ENCODE measurements around the gene OR10A6.
A peak's percentile ranks its signal among the peaks of the same experiment; 100 is the strongest.

Gene OR10A6

DNA sequence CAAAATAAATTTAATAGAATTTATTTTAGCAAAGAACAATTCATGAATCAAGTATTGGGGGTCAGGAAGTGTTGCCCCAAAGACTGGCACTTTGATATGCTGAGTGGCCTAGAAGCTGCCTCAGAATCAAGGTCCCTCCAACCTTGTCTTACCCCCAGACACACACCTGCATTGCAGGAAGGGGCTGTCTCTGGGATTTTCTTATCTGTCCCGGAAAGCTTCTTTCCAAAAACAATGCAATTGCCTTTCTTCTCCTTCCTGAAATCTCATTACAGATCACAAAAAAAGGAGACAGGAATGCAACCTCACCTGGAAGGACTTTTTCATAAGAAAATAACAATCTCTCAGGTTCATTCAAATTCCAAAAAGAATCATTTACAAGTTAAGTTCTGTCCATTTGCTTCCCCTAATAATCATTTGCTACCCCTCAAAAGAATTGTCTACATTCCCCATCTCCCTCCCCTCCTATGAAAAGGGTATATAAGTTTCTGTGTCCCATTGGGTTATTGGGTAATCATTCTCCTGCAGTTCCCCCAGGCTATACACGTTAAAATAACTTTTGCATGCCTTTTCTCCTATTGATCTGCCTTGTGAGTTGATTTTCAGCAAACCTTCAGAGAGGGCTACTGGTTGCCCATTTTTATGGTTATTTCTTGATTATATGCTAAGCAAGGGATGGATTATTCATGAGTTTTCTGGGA is 21.3 kb downstream of the OR10A6 start:
- no peak for DNase-seq (ENCODE audit: low read depth)

DNA sequence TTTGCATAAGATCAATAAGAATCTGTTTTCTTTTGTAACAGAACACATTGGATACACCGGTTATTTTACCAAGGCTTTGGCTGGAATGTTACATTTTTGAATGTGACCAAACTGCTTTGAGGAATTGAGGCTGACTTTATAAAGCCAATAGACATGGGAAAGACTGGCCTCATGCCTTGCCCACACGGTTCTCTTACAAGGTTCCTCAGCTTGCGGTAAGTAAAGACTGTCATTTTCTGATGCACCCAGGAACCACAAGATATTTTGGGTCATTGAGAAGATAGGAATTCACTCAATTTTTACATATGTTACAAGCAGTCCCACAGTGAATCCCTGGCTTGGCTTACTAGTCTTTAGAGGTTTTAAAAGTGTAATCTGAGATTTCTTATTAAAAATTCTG is 23.9 kb downstream of the OR10A6 start:
- no peak for DNase-seq (ENCODE audit: low read depth)

DNA sequence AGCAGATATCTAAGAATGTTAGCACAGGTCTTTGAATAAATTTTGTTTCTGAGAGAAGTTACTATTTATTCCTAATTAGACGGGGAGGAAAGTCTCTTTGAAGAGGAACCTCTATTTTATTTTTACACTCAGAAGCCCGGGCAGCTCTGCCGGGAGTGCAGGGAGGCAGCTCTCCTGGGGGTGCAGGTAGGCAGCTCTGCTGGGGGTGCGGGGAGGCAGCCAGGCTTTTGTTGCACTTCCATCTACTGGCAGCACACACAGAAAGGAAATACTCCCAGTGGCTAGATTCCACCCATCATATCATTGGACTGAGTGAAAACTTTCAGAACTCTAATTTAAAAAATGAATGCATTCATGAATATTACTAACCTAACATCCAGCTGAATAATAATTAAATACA is 24.6 kb downstream of the OR10A6 start:
- DNase-seq (ENCODE audit: low read depth) = no peak

DNA sequence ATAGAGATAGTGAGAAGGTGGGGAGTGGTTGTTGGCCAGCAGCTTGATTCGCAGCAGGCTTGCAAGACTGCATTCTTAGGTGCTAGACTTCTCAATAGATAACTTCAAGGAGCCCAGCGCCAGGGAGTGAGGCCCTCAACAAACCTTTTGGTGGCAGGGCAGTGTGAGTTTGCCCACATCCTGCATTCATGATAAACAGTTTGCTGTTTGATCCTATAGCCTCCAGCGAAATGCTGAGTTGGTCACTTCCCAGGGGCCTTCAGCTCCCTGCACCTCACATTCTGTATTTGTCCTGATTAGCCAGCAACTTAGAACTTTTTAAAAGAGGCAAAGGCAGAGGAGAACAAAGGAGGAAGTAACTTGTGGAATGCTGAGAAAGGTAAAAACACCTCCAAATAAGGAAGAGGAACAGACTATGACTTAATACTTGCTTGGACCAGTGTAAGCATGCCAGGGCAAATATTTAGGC is 25.1 kb downstream of the OR10A6 start:
- no peak for DNase-seq (ENCODE audit: low read depth)

DNA sequence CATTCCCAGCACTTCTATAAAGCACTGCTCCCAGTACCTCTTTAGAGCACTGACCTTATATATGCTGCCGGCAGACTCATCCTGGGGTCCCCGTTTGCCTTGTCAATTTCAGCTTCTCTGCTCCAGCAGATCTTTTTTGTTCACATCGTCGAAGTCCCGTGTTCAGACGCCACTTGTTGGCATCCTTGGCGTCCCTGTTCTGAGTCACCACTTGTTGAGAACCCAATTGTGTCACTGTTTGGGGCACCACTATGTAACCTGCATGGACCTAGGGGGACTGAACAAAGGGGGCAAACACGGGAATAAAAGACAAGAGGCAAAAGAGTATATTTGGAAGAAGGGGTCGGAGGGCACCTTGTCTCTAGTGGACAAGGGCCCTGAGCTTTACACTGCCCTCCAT is 25.5 kb downstream of the OR10A6 start:
- no peak for DNase-seq (ENCODE audit: low read depth)

DNA sequence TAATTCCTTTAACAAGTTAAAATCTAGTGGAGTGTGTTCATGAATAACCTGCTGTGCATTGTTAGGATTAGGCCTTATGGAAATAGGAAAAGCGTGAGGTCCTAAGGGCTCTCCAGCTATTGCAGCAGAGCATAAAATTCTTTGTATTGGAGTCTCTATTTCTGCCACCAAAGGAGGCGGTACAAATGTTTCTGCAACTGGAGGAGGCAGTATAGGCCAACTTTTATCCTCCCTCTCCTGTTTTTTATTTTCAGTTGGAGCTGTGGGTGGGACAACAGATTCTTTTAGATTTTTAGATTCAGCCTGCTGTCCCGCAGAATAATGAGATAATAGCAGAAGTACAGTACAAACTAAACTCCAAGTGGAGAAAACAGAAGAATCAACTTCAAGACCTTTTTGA is 26.2 kb downstream of the OR10A6 start:
- DNase-seq (ENCODE audit: low read depth) = no peak

DNA sequence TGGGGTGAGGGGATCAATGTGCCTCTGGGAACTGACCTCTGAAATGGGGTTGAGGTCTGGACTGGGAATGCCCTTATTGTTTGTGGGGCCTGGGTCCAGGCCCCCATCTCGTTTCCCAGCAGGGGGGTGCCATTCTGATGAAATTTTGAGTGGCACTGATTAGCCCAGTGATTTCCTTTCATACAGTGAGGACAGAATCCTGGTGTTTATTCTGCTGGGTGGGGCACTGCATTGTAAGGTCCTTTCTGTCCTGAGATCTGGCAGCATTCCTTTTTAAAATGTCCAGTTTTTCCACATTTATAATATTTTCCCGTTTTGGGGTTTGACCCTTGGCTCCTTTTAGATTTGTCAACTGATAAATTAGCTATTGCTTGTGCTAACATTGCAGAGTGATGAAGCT is 27.1 kb downstream of the OR10A6 start:
- DNase-seq (ENCODE audit: low read depth) = no peak

DNA sequence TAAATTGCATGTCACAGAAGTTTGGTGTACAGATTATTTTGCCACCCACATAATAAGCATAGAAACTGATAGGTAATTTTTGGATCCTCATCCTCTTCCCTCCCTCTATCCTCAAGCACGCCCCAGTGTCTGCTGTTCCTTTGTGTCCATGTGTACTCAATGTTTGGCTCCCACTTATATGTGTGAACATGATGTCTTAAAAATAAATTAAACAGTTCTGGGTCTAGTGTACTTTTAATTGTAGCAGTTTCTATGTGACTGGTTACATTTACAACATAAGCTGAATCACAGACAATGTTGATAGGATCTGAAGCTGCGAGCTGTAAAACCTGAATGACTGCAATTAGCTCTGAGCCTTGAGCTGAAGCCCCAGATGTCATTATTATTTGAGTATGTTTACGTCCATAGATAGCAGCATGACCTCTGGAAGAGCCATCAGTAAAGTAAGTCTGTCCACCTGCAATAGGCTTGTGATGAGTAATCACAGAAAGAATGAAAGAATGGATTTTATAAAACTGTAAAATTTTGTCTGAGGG is 29.7 kb downstream of the OR10A6 start:
- no peak for DNase-seq (ENCODE audit: low read depth)

DNA sequence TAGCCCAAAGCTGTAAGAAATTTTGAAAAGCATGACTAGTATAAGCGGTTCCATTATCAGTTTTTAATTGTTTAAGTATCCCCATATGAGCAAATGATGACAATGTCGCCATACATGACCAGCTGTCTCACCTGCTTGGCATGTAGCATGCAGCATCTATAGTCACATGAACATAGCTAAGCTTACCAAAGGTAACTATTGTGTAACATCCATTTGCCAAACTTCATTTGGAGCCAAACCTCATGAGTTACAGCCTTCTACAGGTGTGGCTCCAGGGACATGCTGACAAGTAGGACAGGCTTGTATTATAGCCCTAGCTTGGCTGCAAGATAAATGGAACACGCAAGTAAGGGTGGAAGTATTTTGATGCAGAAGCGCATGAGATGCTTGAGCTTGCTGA is 30.4 kb downstream of the OR10A6 start:
- no peak for DNase-seq (ENCODE audit: low read depth)

DNA sequence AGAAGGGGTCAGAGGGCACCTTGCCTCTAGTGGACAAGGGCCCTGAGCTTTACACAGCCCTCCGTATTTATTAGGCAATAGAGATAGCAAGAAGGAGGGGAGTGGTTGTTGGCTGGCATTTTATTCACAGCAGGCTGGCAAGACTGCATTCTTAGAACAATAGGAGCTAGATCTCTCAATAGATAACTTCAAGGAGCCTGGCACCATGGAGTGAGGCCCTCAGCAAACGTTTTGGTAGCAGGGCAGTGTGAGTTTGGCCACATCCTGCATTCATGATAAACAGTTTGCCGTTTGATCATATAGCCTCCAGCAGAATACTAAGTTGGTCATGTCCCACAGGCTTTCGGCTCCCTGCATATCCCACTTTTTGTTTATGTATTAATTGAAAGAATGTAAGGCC is 31.6 kb downstream of the OR10A6 start:
- DNase-seq (ENCODE audit: low read depth) = no peak

DNA sequence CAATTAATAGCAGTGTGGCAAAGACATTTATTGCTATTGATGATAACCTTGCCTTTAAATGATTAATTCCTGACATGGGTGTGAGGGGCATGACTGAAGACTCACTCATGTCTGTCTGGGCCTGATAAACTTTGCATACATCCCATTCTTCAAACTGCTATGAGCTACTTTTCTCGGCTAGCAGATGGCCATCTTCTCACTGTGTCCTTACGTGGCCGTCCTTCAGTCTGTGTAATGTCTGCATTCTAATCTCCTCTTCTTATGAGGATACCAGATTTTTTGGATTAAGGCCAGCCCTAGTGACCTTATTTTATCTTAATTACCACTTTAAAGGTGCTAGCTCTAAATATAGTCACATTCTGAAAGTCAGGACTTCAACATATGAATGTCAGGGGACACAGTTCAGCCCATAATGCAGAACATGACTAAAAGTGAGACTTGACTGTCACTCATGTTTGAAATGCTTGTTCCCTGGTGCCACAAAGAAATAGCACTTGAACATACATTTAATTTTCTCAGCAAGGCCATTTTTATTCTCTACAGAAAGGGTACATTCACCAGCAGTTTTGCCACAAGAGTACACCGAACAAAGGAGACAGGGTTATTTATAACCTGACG is 32.3 kb downstream of the OR10A6 start:
- no peak for DNase-seq (ENCODE audit: low read depth)

DNA sequence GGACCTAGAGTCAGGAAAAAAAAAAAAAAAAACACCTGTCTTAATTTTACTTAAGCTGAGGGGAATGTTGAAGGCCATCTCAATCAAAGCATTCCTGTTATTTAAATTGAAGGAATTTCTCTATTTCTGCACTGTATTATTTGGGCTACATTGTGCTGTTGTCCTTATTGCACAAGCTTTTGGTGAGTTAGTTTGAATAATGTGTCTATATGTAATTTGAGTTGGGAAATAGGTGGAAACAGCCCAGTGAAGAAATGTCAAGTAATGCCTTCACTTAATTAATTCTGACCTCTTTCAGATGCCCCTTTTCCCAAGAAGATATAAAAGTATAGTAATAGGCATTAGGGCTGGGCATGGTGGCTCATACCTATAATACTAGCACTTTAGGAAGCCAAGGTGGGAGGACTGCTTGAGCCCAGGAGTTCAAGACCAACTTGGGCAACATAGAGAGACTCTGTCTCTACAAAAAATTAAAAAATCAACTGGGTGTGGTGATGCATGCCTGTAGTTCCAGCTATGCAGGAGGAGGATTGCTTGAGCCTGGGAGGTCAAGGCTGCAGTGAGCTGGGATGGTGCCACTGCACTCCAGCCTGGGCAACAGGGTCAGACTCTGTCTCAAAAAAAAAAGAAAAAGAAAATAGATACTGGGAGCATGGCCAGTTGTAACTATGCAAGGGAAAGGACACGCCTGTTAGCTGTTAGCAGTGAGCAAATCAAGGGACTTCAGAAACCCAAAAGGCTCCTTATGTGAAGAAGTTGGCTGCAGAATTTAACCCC is 34.9 kb downstream of the OR10A6 start:
- no peak for DNase-seq (ENCODE audit: low read depth)

DNA sequence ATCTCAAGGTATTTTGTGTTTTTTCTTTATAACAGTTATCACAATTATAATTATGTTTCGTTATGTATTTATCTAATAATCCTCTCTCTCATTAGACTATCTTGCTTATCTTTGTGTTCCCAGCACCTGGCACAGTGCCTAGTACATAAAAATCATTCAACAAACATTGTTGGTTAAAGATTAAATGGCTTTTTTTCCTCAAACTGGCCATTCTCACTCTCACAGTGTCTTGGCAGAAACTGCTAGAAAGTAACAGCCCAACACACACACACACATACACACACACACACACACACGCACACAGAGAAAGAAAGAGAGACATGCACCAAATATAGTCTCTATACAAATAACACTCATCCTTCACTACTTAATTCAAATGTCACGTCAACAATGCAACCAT is 36.8 kb downstream of the OR10A6 start:
- no peak for DNase-seq (ENCODE audit: low read depth)

DNA sequence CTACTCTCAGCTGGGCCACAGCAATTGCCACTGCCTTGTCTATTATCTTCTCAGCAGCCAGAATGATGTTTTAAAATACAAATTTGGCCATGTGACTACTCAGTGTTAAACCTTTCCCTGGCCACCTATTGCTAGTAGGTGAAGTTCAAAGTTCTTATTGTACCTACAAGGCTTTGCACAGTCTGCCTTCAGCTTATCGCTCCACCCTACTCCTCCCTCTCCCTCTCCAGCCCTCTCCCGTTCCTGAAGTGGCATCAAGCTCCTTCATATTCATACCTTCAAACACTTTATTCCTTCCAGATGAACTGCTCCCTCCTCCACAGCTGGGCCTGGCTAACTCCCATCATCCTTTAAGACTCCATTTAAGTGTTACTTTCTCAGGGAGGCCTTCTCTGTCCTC is 37.3 kb downstream of the OR10A6 start:
- DNase-seq (ENCODE audit: low read depth) = no peak

DNA sequence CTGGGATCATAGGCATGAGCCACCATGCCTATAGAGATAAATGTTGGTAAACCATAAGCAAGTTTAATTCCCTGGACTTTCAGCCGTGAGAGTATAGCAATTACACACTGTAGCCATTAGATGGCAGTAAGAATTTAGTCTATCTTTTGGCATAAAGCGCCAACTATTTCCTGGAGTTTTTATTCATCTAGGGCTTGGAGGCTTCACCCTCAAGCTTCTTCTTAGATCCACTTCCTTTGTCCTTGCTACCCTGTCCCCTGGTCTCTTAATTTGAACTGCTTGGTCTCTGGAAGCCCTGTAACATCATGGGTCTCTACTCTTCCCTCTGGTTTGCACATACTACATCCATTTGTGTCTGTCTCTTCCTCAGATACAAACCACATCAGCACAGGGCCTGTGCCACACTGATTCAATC is 38.2 kb downstream of the OR10A6 start:
- peak; percentile 62 for DNase-seq (ENCODE audit: low read depth)

DNA sequence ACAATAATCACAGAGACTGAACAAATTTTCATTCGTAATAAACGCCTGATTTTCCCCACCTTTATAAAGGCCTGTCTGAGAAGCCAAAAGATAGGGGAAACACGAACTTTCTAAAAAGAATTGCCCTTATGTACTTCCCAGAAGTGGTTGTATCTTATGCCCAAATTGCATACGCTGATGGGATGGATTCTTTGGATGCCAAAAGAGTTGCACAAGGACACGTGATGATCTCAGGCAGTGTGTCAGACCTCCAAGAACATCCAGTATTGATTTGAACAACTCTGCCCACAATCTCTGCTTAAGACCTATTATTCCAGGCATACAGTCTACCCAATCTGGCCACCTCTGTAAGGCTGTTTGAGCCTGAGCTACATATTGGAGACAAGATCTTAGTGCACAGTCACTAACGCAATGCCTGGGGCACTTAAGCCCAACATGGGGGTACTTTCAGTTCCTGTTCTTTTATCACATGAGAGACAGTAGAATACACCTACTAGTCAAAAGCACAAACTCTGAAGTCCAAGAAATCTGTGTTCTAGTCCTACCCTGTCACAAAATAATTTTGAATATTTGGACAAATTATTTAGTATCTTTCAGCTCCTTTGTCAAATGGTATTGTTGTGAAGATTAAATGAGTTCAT is 38.9 kb downstream of the OR10A6 start:
- peak; percentile 29 for DNase-seq (ENCODE audit: low read depth)

DNA sequence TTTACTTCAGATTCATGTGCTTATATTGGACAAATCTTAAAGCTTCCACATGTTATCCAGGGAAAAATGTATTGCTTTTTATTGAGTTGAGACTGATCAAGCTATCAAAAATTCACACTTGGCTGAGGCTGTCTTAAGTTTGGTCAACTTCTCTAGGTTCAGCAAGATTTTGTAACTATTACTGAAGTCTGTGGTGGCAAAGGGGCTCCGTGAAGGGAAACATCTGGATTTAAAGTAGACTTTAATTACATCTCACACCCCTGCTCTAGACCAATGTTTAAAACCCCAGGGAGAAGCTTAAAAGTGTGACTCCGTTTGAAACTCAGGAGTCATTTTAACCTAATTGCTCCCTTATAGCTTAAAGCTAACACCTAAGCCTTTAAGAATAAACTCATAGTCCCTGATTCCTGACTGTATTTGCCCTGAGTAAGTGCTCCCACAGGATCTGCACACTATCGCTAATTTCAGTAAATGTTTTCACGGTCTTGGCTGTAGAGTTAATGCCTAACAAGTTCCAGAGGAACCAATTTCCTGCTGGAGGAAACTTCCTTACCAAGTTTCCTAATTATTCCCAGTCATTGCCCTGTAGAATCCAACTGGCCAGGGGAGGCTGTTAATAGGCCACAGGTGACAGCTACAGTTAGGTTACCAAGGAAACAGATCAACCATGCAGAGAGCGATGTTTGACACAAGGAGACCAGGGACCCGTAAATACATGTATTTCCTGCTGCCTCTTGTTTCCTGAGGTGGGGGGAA is 40.5 kb downstream of the OR10A6 start:
- DNase-seq (ENCODE audit: low read depth) = no peak

DNA sequence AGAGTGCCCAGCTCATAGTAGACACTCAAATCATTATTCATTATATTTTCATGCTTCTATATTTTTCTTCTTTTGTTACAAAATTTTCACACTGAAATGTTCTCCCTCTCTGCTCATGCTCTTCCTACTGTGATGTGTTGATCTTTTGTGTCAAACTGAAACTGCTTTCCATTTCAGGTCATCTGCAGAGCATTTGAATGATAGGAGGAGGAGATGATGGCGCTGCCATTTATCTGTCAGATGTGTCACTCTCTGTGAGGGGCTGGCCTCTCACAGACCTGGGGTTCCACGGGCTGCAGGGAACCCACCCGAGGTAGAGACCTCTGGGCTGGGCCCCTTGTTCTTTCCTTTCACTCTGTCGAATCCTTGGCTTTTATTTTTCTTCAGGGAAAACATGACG is 41.1 kb downstream of the OR10A6 start:
- DNase-seq (ENCODE audit: low read depth) = no peak

DNA sequence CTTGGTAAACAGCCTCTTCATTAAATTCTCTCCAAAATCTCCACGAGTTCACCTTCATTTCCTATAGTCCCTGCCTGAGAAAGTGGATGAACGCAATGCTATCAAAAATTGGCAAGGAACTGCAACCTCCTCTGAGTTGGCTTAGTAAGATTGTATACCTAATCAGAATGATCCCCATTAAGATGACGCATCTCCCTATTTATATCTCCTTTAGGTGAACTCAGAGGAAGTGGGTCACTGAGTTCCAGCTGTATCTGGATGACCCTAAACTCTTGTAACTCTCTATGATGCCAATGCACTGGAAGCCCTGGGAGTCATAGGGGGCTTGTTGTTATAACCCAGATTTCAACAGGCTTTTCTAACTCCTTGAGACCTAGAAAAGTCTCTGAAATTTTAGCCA is 48.2 kb downstream of the OR10A6 start:
- no peak for DNase-seq (ENCODE audit: low read depth)
